GM19351 (cell line): ENCODE measurements around the gene HSD17B2.
"Not testable (repeated sequence)": the region's sequence is repeated elsewhere in the genome, so short reads cannot be mapped to it uniquely, and the experiment has no call there.

Experiments
- ATAC-seq: cut with Tn5 transposase; IDR thresholded peaks from one replicate; pipeline ENCODE4 v1.9.1; 2021; ENCODE audit warnings: mild to moderate bottlenecking, moderate library complexity; ENCODE audit not compliant: unreplicated experiment

The HSD17B2 gene

GRCh38 chr16:82074019-82074558 lies 39.0 kb downstream of the HSD17B2 start:
- no peak for ATAC-seq

DNA sequence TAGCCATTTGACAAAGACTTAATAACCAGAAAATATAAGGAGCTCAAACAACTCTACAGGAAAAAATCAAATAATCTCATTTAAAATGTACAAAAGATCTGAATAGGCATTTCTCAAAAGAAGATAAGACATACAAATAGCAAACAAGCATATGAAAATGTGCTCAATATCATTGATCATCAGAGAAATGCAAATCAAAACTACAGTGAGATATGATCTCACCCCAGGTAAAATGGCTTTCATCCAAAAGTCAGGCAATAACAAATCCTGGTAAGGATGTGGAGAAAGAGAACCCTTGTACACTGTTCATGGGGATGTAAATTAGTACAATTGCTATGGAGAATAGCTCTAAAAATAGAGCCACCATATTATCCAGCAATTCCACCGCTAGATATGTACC lies 43.1 kb downstream of the HSD17B2 start:
- no peak for ATAC-seq

DNA sequence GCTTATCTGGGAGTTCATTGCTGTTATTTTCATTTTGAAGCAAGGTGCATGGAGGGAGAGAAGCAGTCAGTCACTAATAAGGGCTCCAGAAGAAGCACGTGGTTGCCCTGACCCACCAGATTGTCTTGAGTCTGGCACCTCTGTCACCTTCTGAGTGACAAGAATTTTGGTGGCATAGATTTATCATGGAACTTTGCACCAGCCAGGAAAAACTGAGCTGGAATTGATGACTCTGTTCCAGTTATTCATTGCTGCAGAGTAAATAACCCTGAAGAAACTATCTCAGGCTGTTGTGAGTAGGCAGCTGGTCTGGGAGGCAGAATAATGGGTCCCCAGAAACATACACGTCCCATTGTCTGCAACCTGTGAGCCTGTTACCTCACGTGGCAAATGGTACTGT lies 44.8 kb downstream of the HSD17B2 start:
- no peak for ATAC-seq

GRCh38 chr16:82081264-82081663 lies 46.2 kb downstream of the HSD17B2 start:
- no peak for ATAC-seq

DNA sequence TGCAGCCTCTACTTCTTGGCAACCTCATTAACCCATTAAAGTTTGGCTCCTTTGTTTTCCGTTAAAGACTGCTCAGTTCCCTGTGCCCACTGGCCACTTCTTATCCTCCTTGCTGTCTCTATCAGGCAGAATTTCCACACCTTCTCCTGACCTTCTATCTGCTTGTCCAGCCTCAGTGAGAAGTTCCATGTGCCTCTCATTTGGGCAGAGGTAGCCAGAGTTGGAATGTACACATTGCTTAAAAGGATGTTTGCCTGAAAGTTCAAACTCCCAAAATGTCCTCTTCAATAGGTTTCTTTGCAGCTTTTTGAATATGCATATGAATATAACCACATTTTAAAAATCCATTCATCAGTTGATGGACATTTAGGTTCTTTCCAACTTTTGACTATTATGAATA lies 47.0 kb downstream of the HSD17B2 start:
- no peak for ATAC-seq

- ATAC-seq: no peak
Observed at GRCh38 chr16:82082543-82083244, 47.6 kb downstream of the HSD17B2 start.

DNA sequence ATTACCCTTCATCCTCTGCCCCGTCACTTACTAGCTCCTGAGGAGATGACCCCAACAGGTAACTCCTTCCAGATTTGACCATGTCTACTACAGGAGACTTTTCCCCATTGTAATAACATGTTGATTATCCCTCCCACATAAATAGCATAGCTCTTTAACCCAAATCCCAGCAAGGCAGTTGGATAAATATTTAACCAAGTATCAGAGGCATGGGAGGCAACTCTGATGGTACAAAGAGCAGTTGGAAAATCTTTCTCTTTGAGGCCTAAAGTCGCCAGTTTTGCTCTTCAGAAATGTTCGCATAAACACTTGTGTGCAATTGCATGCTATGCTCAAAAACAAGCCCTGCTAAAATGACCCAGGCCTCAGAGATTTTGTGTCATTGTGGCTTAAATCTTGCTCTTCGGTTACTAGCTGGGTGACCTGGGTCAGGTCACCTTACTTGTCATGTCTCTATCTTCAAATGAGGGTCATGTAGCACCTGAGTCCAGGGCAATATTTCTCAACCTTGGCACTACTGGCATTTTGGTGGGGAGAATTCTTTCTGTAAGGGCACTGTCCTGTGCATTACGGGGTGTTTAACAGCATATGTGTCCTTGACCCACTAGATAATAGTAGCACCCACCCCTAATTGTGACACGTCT lies 48.8 kb downstream of the HSD17B2 start:
- ATAC-seq: no peak

DNA sequence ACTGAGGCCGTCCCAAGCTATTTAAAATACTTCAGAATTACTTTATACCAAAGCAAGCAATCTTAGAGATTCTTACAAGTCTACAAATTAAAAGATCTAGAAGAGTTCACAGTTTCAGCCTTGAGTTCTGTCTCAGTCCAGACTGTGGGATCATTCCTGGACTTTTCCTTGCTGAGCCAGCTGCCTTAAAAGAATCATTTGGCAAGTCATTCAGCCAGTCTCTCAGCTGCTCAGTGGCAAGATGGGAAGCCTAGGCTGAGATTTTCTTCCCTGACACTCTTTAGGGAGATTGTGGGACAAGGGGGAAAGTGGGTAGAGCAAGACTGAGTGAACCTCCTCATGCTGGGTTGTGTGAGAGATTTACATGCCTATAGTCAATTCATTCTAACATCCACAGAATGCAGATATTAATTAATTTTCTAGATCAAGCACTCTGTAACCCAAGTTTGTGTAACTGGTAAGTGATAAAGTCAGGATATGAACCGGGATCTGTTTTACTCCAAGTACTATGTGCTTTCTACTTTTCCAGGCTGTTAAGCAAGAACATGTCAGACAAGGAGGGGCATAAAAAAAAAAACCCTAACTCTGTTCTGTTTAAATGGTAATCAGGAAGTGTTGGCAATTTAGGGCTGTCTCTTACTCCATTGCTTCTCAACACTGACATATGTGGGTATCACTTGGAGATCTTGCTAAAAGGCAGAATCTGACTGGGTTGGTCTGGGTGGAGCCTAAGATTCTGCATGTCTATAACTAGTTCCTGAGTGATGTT lies 50.1 kb downstream of the HSD17B2 start:
- ATAC-seq: no peak

DNA sequence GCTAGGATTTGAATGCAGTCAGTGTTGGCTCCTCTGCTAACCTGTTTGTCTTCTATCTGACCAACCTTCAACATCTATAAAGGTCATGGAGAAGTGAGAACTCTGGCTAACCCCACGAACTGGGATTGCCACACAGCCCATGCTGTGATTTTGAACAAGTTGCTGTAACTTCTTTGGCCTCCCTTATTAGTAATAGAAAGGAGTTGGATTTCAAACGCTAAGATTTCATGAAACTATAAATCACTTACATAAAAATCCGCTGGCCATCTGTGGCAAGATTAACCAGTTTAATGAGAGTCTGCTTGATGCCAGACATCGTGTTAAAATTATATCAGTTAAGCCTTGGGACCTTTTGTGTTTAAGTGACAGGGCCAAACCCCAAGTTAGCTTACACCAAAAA lies 53.4 kb downstream of the HSD17B2 start:
- no peak for ATAC-seq

DNA sequence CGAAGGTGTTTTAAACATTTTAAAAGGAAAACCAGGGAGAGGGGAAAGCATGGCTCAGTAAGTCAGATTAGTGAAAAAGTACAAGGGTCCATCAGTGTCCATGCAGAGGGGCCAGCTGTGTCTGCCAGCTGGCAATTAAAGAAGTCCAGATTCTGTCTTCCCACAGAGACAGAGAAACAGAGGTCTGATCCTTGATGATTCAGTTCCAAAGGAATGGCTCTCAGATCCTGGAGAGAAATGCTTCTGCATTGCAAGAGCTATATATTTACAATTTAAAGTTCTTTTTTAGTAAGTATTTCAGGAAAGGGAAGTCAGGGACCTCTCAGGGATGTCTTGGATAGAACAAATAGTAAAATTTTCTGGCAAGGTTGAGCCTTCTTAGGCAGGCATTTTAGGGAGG lies 56.2 kb downstream of the HSD17B2 start:
- no peak for ATAC-seq

- no peak for ATAC-seq
Observed at GRCh38 chr16:82092711-82093110, 57.7 kb downstream of the HSD17B2 start.

DNA sequence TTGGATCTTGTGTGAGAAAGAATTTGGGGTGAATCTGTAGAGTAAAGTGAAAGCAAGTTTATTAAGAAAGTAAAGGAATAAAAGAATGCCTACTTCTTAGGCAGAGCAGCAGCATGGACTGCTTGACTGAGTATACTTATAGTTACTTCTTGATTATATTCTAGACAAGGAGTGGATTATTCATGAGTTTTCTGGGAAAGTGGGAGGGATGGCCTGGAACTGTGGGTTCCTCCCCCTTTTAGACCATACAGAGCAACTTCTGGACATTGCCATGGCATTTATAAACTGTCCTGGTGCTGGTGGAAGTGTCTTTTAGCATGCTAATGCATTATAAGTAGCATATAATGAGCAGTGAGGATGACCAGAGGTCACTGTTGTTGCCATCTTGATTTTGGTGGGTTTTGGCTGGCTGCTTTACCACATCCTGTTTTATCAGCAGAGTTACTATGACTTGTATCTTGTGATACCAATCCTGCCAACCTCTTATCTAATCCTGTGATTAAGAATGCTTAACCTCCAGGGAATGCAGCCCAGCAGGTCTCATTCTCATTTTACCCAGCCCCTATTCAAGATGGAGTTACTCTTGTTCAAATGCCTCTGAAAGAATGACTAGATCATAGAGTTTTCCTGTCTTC lies 58.7 kb downstream of the HSD17B2 start:
- ATAC-seq: no peak

- no peak for ATAC-seq
Observed at GRCh38 chr16:82094942-82095540, 60.0 kb downstream of the HSD17B2 start.

- ATAC-seq: no peak
Observed at GRCh38 chr16:82096641-82097040, 61.6 kb downstream of the HSD17B2 start.

GRCh38 chr16:82105107-82105506 lies 70.1 kb downstream of the HSD17B2 start:
- no peak for ATAC-seq

DNA sequence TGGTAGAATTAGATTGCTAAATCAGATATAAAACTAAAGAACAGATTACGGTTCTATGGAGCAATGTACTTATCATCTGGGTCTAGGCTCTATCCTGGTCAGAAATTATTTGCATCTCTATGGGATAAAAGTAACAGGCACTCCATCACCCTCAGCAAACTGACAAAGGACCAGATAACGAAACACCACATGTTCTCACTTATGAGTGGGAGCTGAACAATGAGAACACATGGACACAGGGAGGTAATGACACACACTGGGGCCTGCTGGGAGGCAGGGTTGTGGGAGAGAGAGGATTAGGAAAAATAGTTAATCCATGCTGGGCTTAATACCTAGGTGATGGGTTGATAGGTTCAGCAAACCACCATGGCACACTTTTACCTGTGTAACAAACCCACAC lies 73.0 kb downstream of the HSD17B2 start:
- no peak for ATAC-seq

DNA sequence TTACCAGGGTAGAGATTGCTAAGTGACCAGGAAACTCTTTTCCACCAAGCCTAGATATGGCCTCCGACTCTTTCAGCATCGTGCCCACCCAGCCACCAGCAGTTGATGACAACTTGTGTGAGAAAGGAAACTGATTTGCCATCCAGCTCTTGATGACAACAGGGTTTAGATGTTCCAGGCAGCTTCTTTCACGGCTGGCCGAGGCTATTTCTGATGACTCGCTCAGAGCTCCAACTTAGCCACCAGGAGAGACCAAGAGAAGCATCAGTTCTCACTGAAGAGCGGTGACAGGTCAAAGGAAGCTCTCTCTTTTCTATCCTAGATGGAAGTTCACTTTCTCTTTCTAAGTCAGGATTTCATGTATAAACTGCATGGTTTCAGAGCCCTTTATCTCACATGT lies 73.7 kb downstream of the HSD17B2 start:
- ATAC-seq: no peak

- ATAC-seq: not testable (repeated sequence)
Observed at GRCh38 chr16:82109266-82109665, 74.2 kb downstream of the HSD17B2 start.

GRCh38 chr16:82111944-82112343 lies 76.9 kb downstream of the HSD17B2 start:
- no peak for ATAC-seq

DNA sequence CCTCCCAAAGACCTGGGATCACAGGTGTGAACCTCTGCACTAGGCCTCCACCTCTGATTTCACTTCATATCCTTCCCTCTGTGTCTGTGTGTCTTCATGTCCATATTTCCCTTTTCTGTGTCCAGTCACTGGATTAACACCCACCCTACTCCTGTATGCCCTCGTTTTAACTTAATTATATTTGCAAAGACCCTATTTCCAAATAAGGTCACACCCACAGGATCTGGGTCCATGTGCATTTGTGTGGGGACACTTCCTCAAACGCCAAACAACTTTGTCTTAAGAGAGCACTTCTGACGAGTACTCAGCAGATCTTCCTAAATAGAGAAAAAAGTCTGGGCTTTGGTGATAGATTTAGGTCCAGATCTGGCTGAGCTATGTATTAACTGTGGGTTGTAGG lies 78.7 kb downstream of the HSD17B2 start:
- ATAC-seq: no peak

DNA sequence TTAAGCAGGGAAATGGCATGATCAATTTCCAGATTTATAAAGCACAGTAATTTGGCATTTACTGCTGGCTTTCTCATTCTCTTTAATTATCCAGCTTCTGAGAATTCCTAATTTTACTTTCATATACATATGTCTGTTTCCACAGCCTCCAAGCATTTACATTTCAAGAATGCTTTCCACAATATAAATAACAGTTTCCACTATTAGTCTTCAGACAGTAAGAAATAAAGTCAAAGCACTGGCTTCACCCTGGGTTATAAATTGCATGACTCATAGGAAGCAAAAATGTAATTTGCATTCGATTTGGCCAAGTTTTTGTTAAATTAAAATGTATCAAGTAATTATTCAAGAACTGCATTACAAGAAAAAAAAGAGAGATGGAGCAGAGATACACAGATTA lies 81.5 kb downstream of the HSD17B2 start:
- no peak for ATAC-seq
